GM19328 (cell line): ENCODE measurements around the gene ARL4A.

ENCODE experiments used
- ATAC-seq: cut with Tn5 transposase; IDR thresholded peaks from one replicate; pipeline ENCODE4 v1.9.1; 2021; ENCODE audit warnings: mild to moderate bottlenecking, moderate library complexity; ENCODE audit not compliant: unreplicated experiment

Gene ARL4A

GRCh38 chr7:12722636-12723605 is 35.5 kb downstream of the ARL4A start:
- no peak for ATAC-seq

- no peak for ATAC-seq
Observed at GRCh38 chr7:12725575-12726316, 38.3 kb downstream of the ARL4A start.

- no peak for ATAC-seq
Observed at GRCh38 chr7:12726908-12727307, 39.5 kb downstream of the ARL4A start.

- ATAC-seq = no peak
Observed at GRCh38 chr7:12727455-12728191, 40.2 kb downstream of the ARL4A start.

GRCh38 chr7:12728192-12728538 is 40.7 kb downstream of the ARL4A start:
- ATAC-seq = no peak

- no peak for ATAC-seq
Observed at GRCh38 chr7:12729112-12729511, 41.7 kb downstream of the ARL4A start.

GRCh38 chr7:12730523-12730922 is 43.1 kb downstream of the ARL4A start:
- no peak for ATAC-seq

- ATAC-seq = no peak
Observed at GRCh38 chr7:12731214-12731656, 43.8 kb downstream of the ARL4A start.

GRCh38 chr7:12731775-12732174 is 44.3 kb downstream of the ARL4A start:
- no peak for ATAC-seq

GRCh38 chr7:12732428-12732827 is 45.0 kb downstream of the ARL4A start:
- ATAC-seq = no peak

- no peak for ATAC-seq
Observed at GRCh38 chr7:12735923-12736322, 48.5 kb downstream of the ARL4A start.

- ATAC-seq = no peak
Observed at GRCh38 chr7:12737373-12737772, 49.9 kb downstream of the ARL4A start.

GRCh38 chr7:12737836-12738235 is 50.4 kb downstream of the ARL4A start:
- no peak for ATAC-seq

GRCh38 chr7:12738665-12739064 is 51.2 kb downstream of the ARL4A start:
- no peak for ATAC-seq
